Spleen (tissue), 11 donors: ENCODE results near the gene CSNK1D. TPM values are rescaled to one million over a fixed set of nuclear protein-coding genes. Genes with fewer than 3 reads are reported as not detected.

ENCODE experiments used
- DNase-seq: peaks from one replicate; pipeline ENCODE4 v3.0.0-alpha.2; 2020
- H3K27ac ChIP-seq, 8 donors: fragments of 200-600 bp; sonication (generic) in 7 of 8; 1 replicate in 4 of 8; 2 replicates in 4 of 8; pipeline versions ENCODE4 v1.5.0 to v1.8.0; 2016 to 2021; ENCODE audit warnings: inconsistent platforms in 4 of 8, mild to moderate bottlenecking in 4 of 8, moderate library complexity in 1 of 8
- H3K27me3 ChIP-seq, 7 donors: fragments of 200-600 bp; sonication (generic) in 6 of 7; replicated peaks in 1 of 7; 1 replicate in 4 of 7; 2 replicates in 3 of 7; pipeline versions ENCODE4 v1.5.0 to v1.8.0; 2016 to 2021; ENCODE audit warnings: inconsistent platforms in 3 of 7, mild to moderate bottlenecking in 1 of 7
- H3K36me3 ChIP-seq, 6 donors: fragments of 200-600 bp; sonication (generic) in 5 of 6; 1 replicate in 4 of 6; 2 replicates in 2 of 6; pipeline versions ENCODE4 v1.5.0 to v1.8.0; 2016 to 2021; ENCODE audit warnings: inconsistent platforms in 2 of 6
- H3K4me1 ChIP-seq, 6 donors: fragments of 200-600 bp; sonication (generic) in 5 of 6; 1 replicate in 3 of 6; 2 replicates in 3 of 6; pipeline versions ENCODE4 v1.5.0 to v1.8.0; 2016 to 2021; ENCODE audit warnings: inconsistent platforms in 3 of 6
- H3K4me3 ChIP-seq, 8 donors: fragments of 200-600 bp; sonication (generic) in 7 of 8; 1 replicate in 4 of 8; 2 replicates in 4 of 8; pipeline versions ENCODE4 v1.5.0 to v1.8.0; 2016 to 2021; ENCODE audit warnings: inconsistent platforms in 4 of 8, mild to moderate bottlenecking in 4 of 8, moderate library complexity in 2 of 8
- H3K9me3 ChIP-seq, 8 donors: fragments of 200-600 bp; sonication (generic) in 7 of 8; 1 replicate in 4 of 8; 2 replicates in 4 of 8; pipeline versions ENCODE4 v1.5.0 to v1.8.0; 2016 to 2021; ENCODE audit warnings: inconsistent platforms in 4 of 8
- POLR2A ChIP-seq, 3 donors: fragments of 450-650 bp; IDR thresholded peaks; one replicate each; pipeline ENCODE4 v1.5.1; 2017; ENCODE audit warnings: antibody characterized with exemption in 3 of 3, mild to moderate bottlenecking in 1 of 3
- POLR2AphosphoS5 ChIP-seq, 3 donors: sonication (generic); formaldehyde crosslinking; IDR thresholded peaks; one replicate each; pipeline ENCODE4 v1.5.1; 2017; ENCODE audit warnings: antibody characterized with exemption in 3 of 3
- WGBS, 5 donors: extraction: QIAGEN DNeasy Blood & Tissue Kit in 3 of 5; methylation state at CpG; one replicate each; pipeline versions ENCODE4 v1.1.5 to v1.1.7; 2013 to 2018; 5-methylcytosine and 5-hydroxymethylcytosine counted together
- intact Hi-C: fragments of 100-400 bp; cut with DNase I; formaldehyde crosslinking; loops from one replicate; pipeline ENCODE4 v1.15.0; 2023; ENCODE audit warnings: low total_unique reads
- polyA plus RNA-seq, 3 donors: library from polyadenylated mRNA; stranded (reverse); fragments of 200-250 nt; gene quantifications; one replicate each; pipeline ENCODE4 v1.2.1, GENCODE V29; 2013
- total RNA-seq, 7 donors: library from RNA; depleted of rRNA in 3 of 7; stranded (reverse); fragments of >200 nt in 3 of 7; fragmentation: NEBNext Ultra II Directional in 4 of 7; extraction: Animal tissue kit (Norgen Biotek cat#: 25700) in 4 of 7; gene quantifications; one replicate each; pipeline versions ENCODE4 v1.1.0 to v1.2.1, GENCODE V29; 2016 to 2021
- TF ChIP-seq, protein P1 (sequence below), 11 experiments: fragments of 200-600 bp in 7 of 11; fragments of 450-650 bp in 4 of 11; sonication (generic) in 4 of 11; IDR thresholded peaks in 8 of 11; conservative IDR thresholded peaks in 3 of 11; 1 replicate in 7 of 11; 2 replicates in 4 of 11; pipeline versions ENCODE4 v1.4.0 to v1.8.0; 2016 to 2021; ENCODE audit warnings: antibody characterized with exemption in 11 of 11, inconsistent platforms in 4 of 11, mild to moderate bottlenecking in 1 of 11
- donor health status: healthy with polysubstance abuse.
- donor health status: DM: no; HTN: no; CAD: no; lungs with moderate emphysema.
- donor health status: DM: no; HTN: no; CAD: no.
- donor health status: Bipolar disorder and iron deficiency.
- donor health status: healthy.
- donor health status: DM: no; HTN: no; CAD: no.
- donor health status: DM: yes; HTN: yes; CAD: no.

CSNK1D gene
- total and polyA plus RNA-seq, 10 donors: 46.5 to 216 (median 119) TPM

DNA sequence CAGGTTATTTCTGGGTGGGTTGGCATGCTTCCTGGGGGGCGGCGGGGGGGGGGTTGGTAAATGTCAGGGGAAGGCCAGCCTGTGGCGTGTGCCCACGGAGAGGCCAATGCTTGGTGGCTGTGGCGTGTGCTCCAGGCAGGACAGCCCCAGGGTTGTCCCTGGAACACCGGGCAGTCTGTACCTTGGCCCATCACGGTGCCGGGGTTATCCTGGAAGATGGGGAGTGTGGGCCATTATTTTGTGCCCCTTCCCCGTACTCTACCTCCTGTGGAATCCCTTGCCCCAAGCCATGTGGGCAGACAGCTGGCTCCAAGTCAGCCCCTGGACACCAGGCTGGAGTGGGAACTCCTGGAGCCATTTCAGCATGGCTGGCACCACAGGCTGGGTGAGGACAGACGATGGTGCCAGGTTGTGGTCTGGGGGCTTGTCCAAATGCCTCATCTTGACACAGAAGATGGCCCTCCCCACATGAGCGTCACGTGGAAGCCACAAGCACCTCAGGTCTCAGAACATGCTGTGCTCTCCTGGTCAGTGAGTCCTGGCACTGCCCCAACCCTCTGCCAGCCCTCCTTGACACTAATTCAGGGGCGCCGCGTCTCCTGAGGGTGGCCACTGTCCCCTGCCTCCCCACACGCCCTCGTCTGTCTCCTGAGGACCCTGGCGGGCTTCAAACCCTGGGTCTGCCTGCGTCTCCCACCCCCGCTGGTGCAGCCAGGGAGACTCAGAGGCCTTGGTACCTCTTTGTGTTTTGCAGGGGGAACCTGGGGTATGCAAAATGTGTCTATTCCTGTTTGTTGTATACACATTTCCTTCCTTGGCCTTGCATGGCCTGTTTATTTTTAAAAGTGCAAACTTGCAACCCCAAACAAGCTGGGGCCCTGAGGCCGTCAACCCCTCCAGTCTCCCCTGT lies 40.4 kb downstream of the CSNK1D start:
- Histone ChIP-seq H3K27ac (peak overlapping the region in 6 of 8 donors; percentile 6 to 100 (median 98)), H3K4me3 (peak overlapping the region in 1 of 8 donors; percentile 85), H3K9me3 (no peaks in the 10 kb centered on the region), H3K4me1 (peaks cover 31 to 97% (median 89%) of the 10 kb centered on the region in 6 donors), H3K27me3 (no peaks in the 10 kb centered on the region), H3K36me3 (peaks cover 0 to 44% (median 15%) of the 10 kb centered on the region in 6 donors)
- TF ChIP-seq POLR2AphosphoS5 (IDR thresholded peaks at IDR 0.05) (peak; percentile 47 to 80 (median 52)), POLR2A (IDR thresholded peaks at IDR 0.05) (no peak)
- intact Hi-C loops: no loop called here
- 68 to 82% (median 68%) methylated on average over 10 to 21 of the region's 21 CpGs for WGBS, 5 donors
- peak; percentile 76 for DNase-seq

- Histone ChIP-seq H3K4me3 (peak overlapping the region in 5 of 8 donors; percentile 56 to 85 (median 62)), H3K27me3 (no peaks in the 10 kb centered on the region), H3K27ac (peak overlapping the region; percentile 85 to 100 (median 98)), H3K9me3 (no peaks in the 10 kb centered on the region), H3K4me1 (peaks cover 32 to 97% (median 89%) of the 10 kb centered on the region in 6 donors), H3K36me3 (peaks cover 0 to 37% (median 7%) of the 10 kb centered on the region in 6 donors)
- no peak for DNase-seq
- intact Hi-C loops: no loop called here
- TF ChIP-seq POLR2A (IDR thresholded peaks at IDR 0.05) (no peak), POLR2AphosphoS5 (IDR thresholded peaks at IDR 0.05) (no peak)
- TF ChIP-seq, protein P1, sequence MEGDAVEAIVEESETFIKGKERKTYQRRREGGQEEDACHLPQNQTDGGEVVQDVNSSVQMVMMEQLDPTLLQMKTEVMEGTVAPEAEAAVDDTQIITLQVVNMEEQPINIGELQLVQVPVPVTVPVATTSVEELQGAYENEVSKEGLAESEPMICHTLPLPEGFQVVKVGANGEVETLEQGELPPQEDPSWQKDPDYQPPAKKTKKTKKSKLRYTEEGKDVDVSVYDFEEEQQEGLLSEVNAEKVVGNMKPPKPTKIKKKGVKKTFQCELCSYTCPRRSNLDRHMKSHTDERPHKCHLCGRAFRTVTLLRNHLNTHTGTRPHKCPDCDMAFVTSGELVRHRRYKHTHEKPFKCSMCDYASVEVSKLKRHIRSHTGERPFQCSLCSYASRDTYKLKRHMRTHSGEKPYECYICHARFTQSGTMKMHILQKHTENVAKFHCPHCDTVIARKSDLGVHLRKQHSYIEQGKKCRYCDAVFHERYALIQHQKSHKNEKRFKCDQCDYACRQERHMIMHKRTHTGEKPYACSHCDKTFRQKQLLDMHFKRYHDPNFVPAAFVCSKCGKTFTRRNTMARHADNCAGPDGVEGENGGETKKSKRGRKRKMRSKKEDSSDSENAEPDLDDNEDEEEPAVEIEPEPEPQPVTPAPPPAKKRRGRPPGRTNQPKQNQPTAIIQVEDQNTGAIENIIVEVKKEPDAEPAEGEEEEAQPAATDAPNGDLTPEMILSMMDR (IDR thresholded peaks at IDR 0.05 in 8 of 11, conservative IDR thresholded peaks at IDR 0.05 in 3 of 11): no peak
- WGBS, 5 donors: 69 to 85% (median 77%) methylated on average over 4 to 21 of the region's 21 CpGs
Measured at GRCh38 chr17:82232322-82232820, 41.1 kb downstream of the CSNK1D start.

DNA sequence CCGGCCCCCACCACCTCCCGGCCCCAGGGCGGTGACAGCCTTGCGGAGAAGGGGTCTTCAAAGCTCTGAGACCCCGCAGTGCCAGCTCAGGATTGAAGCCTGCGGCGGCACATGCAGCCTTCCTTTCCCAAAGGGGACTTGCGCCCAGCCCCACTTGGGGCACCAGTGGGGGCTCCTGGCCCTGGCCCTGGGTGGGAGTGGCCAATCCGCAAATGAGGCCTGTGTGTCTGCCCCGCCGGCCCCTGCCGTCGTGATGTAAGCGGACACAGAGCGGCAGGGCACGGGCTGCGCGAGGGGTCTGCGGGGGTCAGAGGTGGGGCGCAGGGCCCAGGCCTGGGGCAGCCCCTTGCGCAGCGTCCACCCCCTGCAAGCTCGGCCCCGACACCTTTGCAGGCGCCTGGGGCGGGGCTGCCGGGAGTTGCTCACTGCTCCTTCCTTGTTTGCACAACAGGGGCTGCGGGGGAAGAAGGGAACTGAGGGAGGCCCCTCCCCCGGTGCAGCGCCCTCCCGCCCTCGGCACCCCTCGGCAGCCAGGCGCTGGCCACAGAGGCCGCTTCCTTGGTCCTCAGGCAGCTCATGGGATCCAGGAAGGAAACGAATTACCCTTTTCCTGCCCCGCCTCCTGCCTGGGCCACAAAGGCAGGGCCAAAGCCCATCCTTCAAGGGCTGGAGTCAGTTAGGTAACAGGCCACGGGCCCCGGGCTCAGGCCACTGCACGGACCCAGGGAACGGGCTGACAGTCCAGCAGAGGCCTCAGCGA lies 41.8 kb downstream of the CSNK1D start:
- peaks cover 32 to 97% (median 88%) of the 10 kb centered on the region in 6 donors for H3K4me1 ChIP-seq

GRCh38 chr17:82231312-82231561 lies 42.3 kb downstream of the CSNK1D start:
- Histone ChIP-seq H3K4me1 (peaks cover 32 to 97% (median 83%) of the 10 kb centered on the region in 6 donors), H3K27ac (peak overlapping the region; percentile 85 to 100 (median 98)), H3K27me3 (no peaks in the 10 kb centered on the region), H3K4me3 (peak overlapping the region; percentile 40 to 85 (median 56)), H3K9me3 (no peaks in the 10 kb centered on the region), H3K36me3 (peaks cover 0 to 25% (median 0%) of the 10 kb centered on the region in 6 donors)
- TF ChIP-seq, protein P1 (IDR thresholded peaks at IDR 0.05 in 8 of 11, conservative IDR thresholded peaks at IDR 0.05 in 3 of 11): no peak
- TF ChIP-seq POLR2A (IDR thresholded peaks at IDR 0.05) (no peak), POLR2AphosphoS5 (IDR thresholded peaks at IDR 0.05) (no peak)
- DNase-seq: no peak
- intact Hi-C loops: no loop called here
- 0 to 2% (median 1%) methylated on average over 6 to 18 of the region's 18 CpGs for WGBS, 5 donors

More for the DNA sequence above, 41.8 kb downstream of the CSNK1D start:
- TF ChIP-seq, protein P1 (IDR thresholded peaks at IDR 0.05 in 8 of 11, conservative IDR thresholded peaks at IDR 0.05 in 3 of 11): peak in 2 of 11 experiments; percentile 14 to 41
- TF ChIP-seq POLR2AphosphoS5 (IDR thresholded peaks at IDR 0.05): peak; percentile 77 to 93 (median 77)
- TF ChIP-seq POLR2A (IDR thresholded peaks at IDR 0.05): peak in 1 of 3 donors; percentile 17
- Histone ChIP-seq H3K36me3 (peaks cover 0 to 31% (median 1%) of the 10 kb centered on the region in 6 donors), H3K27me3 (no peaks in the 10 kb centered on the region), H3K4me3 (peak overlapping the region; percentile 40 to 85 (median 56)), H3K27ac (peak overlapping the region; percentile 85 to 100 (median 98)), H3K9me3 (no peaks in the 10 kb centered on the region)
- 5 to 15% (median 10%) methylated on average over 8 to 42 of the region's 42 CpGs for WGBS, 5 donors
- peak; percentile 96 for DNase-seq
- intact Hi-C loops: no loop called here
